H9 (cell line): Measurements from ENCODE around the gene MYO15B. TPM values are rescaled to one million over a fixed set of nuclear protein-coding genes. Genes with fewer than 3 reads are reported as not detected.

Experiments
- DNase-seq: peaks from one replicate; pipeline ENCODE4 v3.0.0-alpha.2; 2017
- H2AFZ ChIP-seq: one replicate; pipeline ENCODE4 v1.6.1; 2013; ENCODE audit warnings: mild to moderate bottlenecking, low read length, control low read depth, moderate library complexity
- H2AK5ac ChIP-seq: 2 replicates; pipeline ENCODE4 v1.6.1; 2013; ENCODE audit warnings: low read length, control low read depth, mixed read lengths; ENCODE audit not compliant: insufficient read length
- H2BK120ac ChIP-seq: one replicate; pipeline ENCODE4 v1.6.1; 2013; ENCODE audit warnings: low read depth, mild to moderate bottlenecking, low read length, control low read depth, inconsistent platforms; ENCODE audit not compliant: poor library complexity, severe bottlenecking
- H2BK12ac ChIP-seq: 2 replicates; pipeline ENCODE4 v1.6.1; 2013; ENCODE audit warnings: low read length, control low read depth, mixed read lengths, low read depth; ENCODE audit not compliant: insufficient read length
- H2BK15ac ChIP-seq: 2 replicates; pipeline ENCODE4 v1.6.1; 2013; ENCODE audit warnings: low read depth, low read length, control low read depth
- H2BK20ac ChIP-seq: one replicate; pipeline ENCODE4 v1.6.1; 2013; ENCODE audit warnings: low read depth, mild to moderate bottlenecking, low read length, control low read depth, inconsistent platforms; ENCODE audit not compliant: poor library complexity, severe bottlenecking
- H2BK5ac ChIP-seq: 2 replicates; pipeline ENCODE4 v1.6.1; 2013; ENCODE audit warnings: low read length, control low read depth, mixed read lengths; ENCODE audit not compliant: insufficient read length
- H3K14ac ChIP-seq: 2 replicates; pipeline ENCODE4 v1.6.1; 2013; ENCODE audit warnings: low read length, control low read depth; ENCODE audit not compliant: insufficient read depth
- H3K18ac ChIP-seq: 2 replicates; pipeline ENCODE4 v1.6.1; 2013; ENCODE audit warnings: low read depth, mild to moderate bottlenecking, mixed read lengths, low read length, control low read depth; ENCODE audit not compliant: insufficient read length
- H3K23ac ChIP-seq: 2 replicates; pipeline ENCODE4 v1.6.1; 2013; ENCODE audit warnings: low read length, control low read depth, mixed read lengths, low read depth; ENCODE audit not compliant: insufficient read length
- H3K23me2 ChIP-seq: 2 replicates; pipeline ENCODE4 v1.6.1; 2013; ENCODE audit warnings: low read depth, mild to moderate bottlenecking, mixed read lengths, low read length, control low read depth; ENCODE audit not compliant: insufficient read length, poor library complexity, severe bottlenecking
- H3K27ac ChIP-seq: 2 replicates; pipeline ENCODE4 v1.5.1; 2013; ENCODE audit warnings: low read length, control low read depth, mixed read lengths, low read depth; ENCODE audit not compliant: insufficient read length
- H3K27me3 ChIP-seq: 2 replicates; pipeline ENCODE4 v1.6.1; 2013; ENCODE audit warnings: low read length, control low read depth, inconsistent platforms; ENCODE audit not compliant: insufficient read depth
- H3K4ac ChIP-seq: 2 replicates; pipeline ENCODE4 v1.6.1; 2013; ENCODE audit warnings: low read depth, mild to moderate bottlenecking, control low read depth, inconsistent platforms, low read length, moderate library complexity
- H3K4me1 ChIP-seq: 2 replicates; pipeline ENCODE4 v1.6.1; 2013; ENCODE audit warnings: low read length, control low read depth, inconsistent platforms; ENCODE audit not compliant: insufficient read depth
- H3K4me2 ChIP-seq: 2 replicates; pipeline ENCODE4 v1.6.1; 2013; ENCODE audit warnings: low read length, control low read depth, mixed read lengths; ENCODE audit not compliant: insufficient read length, insufficient read depth
- H3K56ac ChIP-seq: 2 replicates; pipeline ENCODE4 v1.6.1; 2013; ENCODE audit warnings: low read depth, mild to moderate bottlenecking, mixed read lengths, low read length, control low read depth; ENCODE audit not compliant: insufficient read length
- H3K79me1 ChIP-seq: 2 replicates; pipeline ENCODE4 v1.6.1; 2013; ENCODE audit warnings: low read depth, mild to moderate bottlenecking, moderate library complexity, low read length, control low read depth, inconsistent platforms; ENCODE audit not compliant: insufficient read depth, poor library complexity, severe bottlenecking
- H3K79me2 ChIP-seq: 2 replicates; pipeline ENCODE4 v1.6.1; 2013; ENCODE audit warnings: low read length, control low read depth, inconsistent platforms; ENCODE audit not compliant: insufficient read depth
- H3K9ac ChIP-seq: 2 replicates; pipeline ENCODE4 v1.6.1; 2013; ENCODE audit warnings: low read length, control low read depth, mixed read lengths; ENCODE audit not compliant: insufficient read length; ENCODE audit errors: extremely low read depth
- H3K9me3 ChIP-seq: one replicate; pipeline ENCODE4 v1.6.1; 2013; ENCODE audit warnings: low read depth, low read length, inconsistent platforms; ENCODE audit not compliant: control insufficient read depth
- H3T11ph ChIP-seq: one replicate; pipeline ENCODE4 v1.6.1; 2013; ENCODE audit warnings: mild to moderate bottlenecking, low read length, control low read depth, inconsistent platforms
- H4K20me1 ChIP-seq: one replicate; pipeline ENCODE4 v1.6.1; 2013; ENCODE audit not compliant: control insufficient read depth, insufficient read length, insufficient read depth
- H4K5ac ChIP-seq: 2 replicates; pipeline ENCODE4 v1.6.1; 2013; ENCODE audit warnings: low read depth, mild to moderate bottlenecking, mixed read lengths, low read length, control low read depth; ENCODE audit not compliant: insufficient read length
- H4K8ac ChIP-seq: replicated peaks from 2 replicates; pipeline ENCODE4 v1.6.1; 2013; ENCODE audit warnings: low read length, control low read depth, mixed read lengths, low read depth; ENCODE audit not compliant: insufficient read length
- H4K91ac ChIP-seq: 2 replicates; pipeline ENCODE4 v1.6.1; 2013; ENCODE audit warnings: low read depth, mild to moderate bottlenecking, moderate library complexity, mixed read lengths, low read length, control low read depth; ENCODE audit not compliant: insufficient read length
- H3K27ac Mint-ChIP-seq, 3 experiments: 2 replicates in 2 of 3; 3 replicates in 1 of 3; pipeline ENCODE4 v1.8.0; 2020 to 2021; ENCODE audit warnings: mixed read lengths in 3 of 3, mild to moderate bottlenecking in 1 of 3, moderate library complexity in 1 of 3
- H3K27me3 Mint-ChIP-seq: 2 replicates; pipeline ENCODE4 v1.8.0; 2021; ENCODE audit warnings: low read depth, mild to moderate bottlenecking, moderate library complexity, mixed read lengths
- H3K36me3 Mint-ChIP-seq, 3 experiments: 2 replicates in 2 of 3; 3 replicates in 1 of 3; pipeline ENCODE4 v1.8.0; 2020 to 2021; ENCODE audit warnings: low read depth in 3 of 3, mixed read lengths in 3 of 3; ENCODE audit not compliant: insufficient read depth in 1 of 3
- H3K4me1 Mint-ChIP-seq, 2 experiments: 2 replicates each; pipeline ENCODE4 v1.8.0; 2020; ENCODE audit warnings: mixed read lengths in 2 of 2
- H3K4me3 Mint-ChIP-seq, 2 experiments: 2 replicates in 1 of 2; 3 replicates in 1 of 2; pipeline ENCODE4 v1.8.0; 2020 to 2021; ENCODE audit warnings: mild to moderate bottlenecking in 2 of 2, mixed read lengths in 2 of 2, moderate library complexity in 1 of 2
- H3K9me3 Mint-ChIP-seq, 2 experiments: 2 replicates in 1 of 2; 3 replicates in 1 of 2; pipeline ENCODE4 v1.8.0; 2020; ENCODE audit warnings: mild to moderate bottlenecking in 2 of 2, mixed read lengths in 2 of 2, moderate library complexity in 1 of 2
- CTCF ChIP-seq: fragments of 200-600 bp; sonication (generic); conservative IDR thresholded peaks from 3 replicates; pipeline ENCODE4 v1.8.0; 2021; ENCODE audit warnings: antibody characterized with exemption, mild to moderate bottlenecking
- whole genome bisulfite sequencing: extraction: QIAGEN DNeasy Blood & Tissue Kit; methylation state at CpG from one replicate; pipeline ENCODE4 v1.1.7; 2013; ENCODE audit warnings: missing lambda C conversion rate, low lambda C conversion rate, mixed read lengths; ENCODE audit not compliant: insufficient read length; ENCODE audit errors: extremely low coverage; 5-methylcytosine and 5-hydroxymethylcytosine counted together
- total RNA-seq: library from RNA; stranded (reverse); gene quantifications from 2 replicates; pipeline ENCODE4 v1.2.1, GENCODE V29; 2021

The MYO15B gene
- total RNA-seq, 1 experiment from 2014 or later, result 41.9 TPM

DNA sequence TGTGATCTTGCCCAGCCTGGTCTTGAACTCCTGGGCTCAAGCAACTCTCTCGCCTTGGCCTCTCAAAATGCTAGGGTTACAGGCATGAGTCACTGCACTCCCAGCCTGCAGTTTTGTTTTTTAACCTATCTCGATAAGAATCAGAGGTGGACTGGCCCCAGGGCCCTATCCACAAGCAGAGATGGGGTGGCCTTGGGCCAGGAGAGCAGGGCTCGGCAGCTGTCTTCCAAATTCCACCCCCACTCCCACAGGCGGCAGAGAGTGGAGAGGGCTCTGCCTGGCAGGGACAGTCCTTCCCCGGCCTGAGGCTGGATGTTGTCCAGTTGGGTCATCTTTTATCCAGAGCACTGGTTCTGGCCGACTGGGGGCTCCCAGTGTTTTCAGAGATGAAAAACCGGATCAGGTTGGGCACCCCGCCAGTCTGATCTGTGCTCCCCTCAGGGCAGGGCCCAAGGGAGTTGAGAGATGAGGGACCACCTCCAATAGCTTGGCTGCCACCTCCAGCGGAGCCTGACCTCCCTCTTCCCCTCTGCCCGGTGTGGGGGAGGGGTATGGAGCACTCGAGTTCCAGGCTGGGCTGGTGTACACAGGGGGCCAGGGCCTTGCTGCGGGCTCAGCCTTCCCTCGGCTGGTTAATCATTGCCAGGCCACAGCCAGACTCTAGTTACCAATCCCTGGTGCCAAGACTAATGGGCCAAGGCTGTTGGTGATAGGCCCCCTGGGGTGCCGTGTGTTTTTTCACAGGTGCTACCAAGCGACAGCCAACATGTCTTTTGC is 30.3 kb upstream of the MYO15B start:
- no peak for TF ChIP-seq CTCF
- peaks cover 0 to 13% of the 10 kb centered on the region in 2 experiments; a peak in 3 of 4 replicates for H3K4me1 Mint-ChIP-seq
- H3T11ph ChIP-seq, result no peak overlapping the region
- H3K23ac ChIP-seq, result no peak overlapping the region
- no peak overlapping the region for H3K56ac ChIP-seq
- H2AK5ac ChIP-seq, result no peak overlapping the region
- H3K4me3 Mint-ChIP-seq, result no peak overlapping the region
- no peak overlapping the region for H3K27ac ChIP-seq
- H3K14ac ChIP-seq, result no peak overlapping the region; the same call in 1 of the 2 replicates
- H3K9me3 Mint-ChIP-seq, result no peaks in the 10 kb centered on the region
- H2BK5ac ChIP-seq, result no peak overlapping the region
- H3K79me1 ChIP-seq, result no peaks in the 10 kb centered on the region
- no peak overlapping the region for H2AFZ ChIP-seq
- no peaks in the 10 kb centered on the region for H3K9me3 ChIP-seq
- H3K4me1 ChIP-seq, result no peaks in the 10 kb centered on the region
- no CpG with 5 or more reads among the region's 15 CpGs for WGBS
- H3K27me3 Mint-ChIP-seq, result no peaks in the 10 kb centered on the region
- H2BK120ac ChIP-seq, result no peak overlapping the region
- no peaks in the 10 kb centered on the region for H3K23me2 ChIP-seq
- no peak overlapping the region for H3K9ac ChIP-seq
- no peaks in the 10 kb centered on the region for H3K27me3 ChIP-seq
- DNase-seq, result no peak
- H3K4ac ChIP-seq, result no peak overlapping the region
- H4K5ac ChIP-seq, result no peak overlapping the region
- H3K36me3 Mint-ChIP-seq, result peaks cover 0 to 10% (median 2%) of the 10 kb centered on the region in 3 experiments; a peak in 4 of 7 replicates
- H4K20me1 ChIP-seq, result no peaks in the 10 kb centered on the region
- H2BK12ac ChIP-seq, result no peak overlapping the region
- H3K18ac ChIP-seq, result no peak overlapping the region
- H3K27ac Mint-ChIP-seq, result peak overlapping the region in 1 of 3 experiments; percentile 89; a peak in 3 of 7 replicates
- H2BK15ac ChIP-seq, result no peak overlapping the region
- H3K4me2 ChIP-seq, result no peak overlapping the region
- H4K91ac ChIP-seq, result no peak overlapping the region
- no peaks in the 10 kb centered on the region for H3K79me2 ChIP-seq
- no peak overlapping the region for H4K8ac ChIP-seq
- H2BK20ac ChIP-seq, result no peak overlapping the region
